ENCODE measurements around the gene UNC50.

- TF ChIP-seq CTCF (IDR thresholded peaks at IDR 0.05) = no peak
- TF ChIP-seq EP300 (IDR thresholded peaks at IDR 0.05) = no peak
- no peak for TF ChIP-seq POLR2AphosphoS5 (IDR thresholded peaks at IDR 0.05)
Measured at GRCh38 chr2:98576666-98577312, 31.6 kb upstream of the UNC50 start.

All from stomach (tissue), 4 donors.